GM10266 (cell line): ENCODE data around the gene DISP2.

Experiments
- DNase-seq: peaks from one replicate; pipeline ENCODE4 v3.0.0; 2012; ENCODE audit errors: extremely low spot score
- TF ChIP-seq, protein P1 (sequence below): IDR thresholded peaks from 2 replicates; pipeline ENCODE4 v1.5.1; 2012; ENCODE audit warnings: mild to moderate bottlenecking, low read depth; ENCODE audit not compliant: control insufficient read depth, insufficient read depth; ENCODE audit errors: missing control alignments

The DISP2 gene

DNA sequence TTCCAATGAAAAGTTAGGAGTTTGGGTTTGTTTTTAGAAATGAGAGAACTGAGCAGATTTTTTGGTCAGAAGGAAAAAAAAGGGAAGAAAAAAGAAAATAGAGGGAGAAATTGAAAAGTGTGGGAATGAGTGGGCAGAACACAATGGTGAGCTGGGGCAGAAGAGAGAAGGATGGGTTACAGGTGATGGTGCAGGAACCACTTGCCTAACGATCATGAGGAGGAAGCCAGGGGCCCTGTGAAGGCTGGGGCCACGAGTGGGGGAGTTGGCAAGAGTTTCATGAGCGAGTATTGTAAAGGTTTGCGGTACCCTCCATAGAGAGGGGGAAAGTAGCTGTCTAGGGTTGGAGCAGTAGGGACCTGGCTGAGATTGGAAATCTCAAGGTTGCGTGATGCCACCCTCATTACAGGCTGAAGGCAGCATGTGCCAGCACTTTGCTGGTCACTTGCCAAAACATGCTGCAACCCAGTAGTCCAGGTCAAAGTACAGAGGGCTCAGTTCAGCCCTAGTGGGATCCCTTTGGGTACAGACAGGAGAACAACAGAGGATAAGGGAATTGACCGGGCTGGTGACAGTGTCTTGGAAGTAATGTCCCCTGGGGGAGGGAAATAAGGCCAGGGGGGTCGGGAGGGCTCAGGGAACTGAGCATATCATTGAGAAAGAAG, 54.2 kb downstream of the DISP2 start:
- TF ChIP-seq, protein P1, sequence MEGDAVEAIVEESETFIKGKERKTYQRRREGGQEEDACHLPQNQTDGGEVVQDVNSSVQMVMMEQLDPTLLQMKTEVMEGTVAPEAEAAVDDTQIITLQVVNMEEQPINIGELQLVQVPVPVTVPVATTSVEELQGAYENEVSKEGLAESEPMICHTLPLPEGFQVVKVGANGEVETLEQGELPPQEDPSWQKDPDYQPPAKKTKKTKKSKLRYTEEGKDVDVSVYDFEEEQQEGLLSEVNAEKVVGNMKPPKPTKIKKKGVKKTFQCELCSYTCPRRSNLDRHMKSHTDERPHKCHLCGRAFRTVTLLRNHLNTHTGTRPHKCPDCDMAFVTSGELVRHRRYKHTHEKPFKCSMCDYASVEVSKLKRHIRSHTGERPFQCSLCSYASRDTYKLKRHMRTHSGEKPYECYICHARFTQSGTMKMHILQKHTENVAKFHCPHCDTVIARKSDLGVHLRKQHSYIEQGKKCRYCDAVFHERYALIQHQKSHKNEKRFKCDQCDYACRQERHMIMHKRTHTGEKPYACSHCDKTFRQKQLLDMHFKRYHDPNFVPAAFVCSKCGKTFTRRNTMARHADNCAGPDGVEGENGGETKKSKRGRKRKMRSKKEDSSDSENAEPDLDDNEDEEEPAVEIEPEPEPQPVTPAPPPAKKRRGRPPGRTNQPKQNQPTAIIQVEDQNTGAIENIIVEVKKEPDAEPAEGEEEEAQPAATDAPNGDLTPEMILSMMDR, result no peak
- no peak for DNase-seq

GRCh38 chr15:40413036-40413435, 55.0 kb downstream of the DISP2 start:
- DNase-seq, result no peak
- TF ChIP-seq, protein P1, result no peak

- DNase-seq, result no peak
Measured at GRCh38 chr15:40414816-40415215, 56.8 kb downstream of the DISP2 start.

DNA sequence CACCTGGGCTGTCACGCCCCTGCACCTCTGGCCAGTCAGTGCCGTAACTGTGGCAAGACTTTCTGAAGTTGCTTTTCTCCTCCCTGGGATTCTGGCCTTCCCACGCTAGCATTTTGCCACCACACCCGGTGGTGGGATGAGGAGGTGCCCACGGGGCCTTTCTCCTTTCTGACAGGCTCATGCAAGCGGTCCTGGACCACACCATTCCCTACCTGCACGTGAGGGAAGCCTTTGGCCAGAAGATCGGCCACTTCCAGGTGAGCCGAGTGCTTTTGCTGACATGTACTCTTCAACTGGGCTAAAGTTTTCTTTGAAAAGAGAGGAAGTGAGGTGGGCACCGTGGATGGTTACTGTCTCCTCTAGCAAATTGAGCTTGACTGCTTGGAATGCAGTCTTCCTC, 57.2 kb downstream of the DISP2 start:
- TF ChIP-seq, protein P1, result no peak
- DNase-seq, result no peak

More at GRCh38 chr15:40414816-40415215, 56.8 kb downstream of the DISP2 start:
- TF ChIP-seq, protein P1, result no peak

GRCh38 chr15:40416056-40416455, 58.0 kb downstream of the DISP2 start:
- TF ChIP-seq, protein P1, result no peak
- DNase-seq, result no peak

DNA sequence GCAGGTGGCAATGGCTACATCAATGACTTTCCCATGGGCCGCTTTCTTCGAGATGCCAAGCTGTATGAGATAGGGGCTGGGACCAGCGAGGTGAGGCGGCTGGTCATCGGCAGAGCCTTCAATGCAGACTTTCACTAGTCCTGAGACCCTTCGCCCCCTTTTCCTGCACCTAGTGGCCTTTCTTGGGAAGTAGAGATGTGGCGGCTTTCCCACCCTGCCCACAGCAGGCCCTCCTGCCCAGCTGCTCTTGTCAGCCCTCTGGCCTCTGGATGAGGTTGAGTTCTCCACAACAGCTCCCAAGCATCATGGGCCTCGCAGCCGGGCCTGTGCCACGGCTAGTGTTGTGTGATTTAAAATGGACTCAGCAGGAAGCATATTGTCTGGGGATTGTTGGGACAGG, 60.1 kb downstream of the DISP2 start:
- TF ChIP-seq, protein P1, result no peak
- DNase-seq, result no peak

GRCh38 chr15:40420071-40420713, 62.2 kb downstream of the DISP2 start:
- no peak for DNase-seq
- TF ChIP-seq, protein P1, result no peak
